NB4 (cell line): ENCODE data around the gene LRRC55.

Experiments
- DNase-seq: peaks from one replicate; pipeline ENCODE4 v3.0.0; 2010; ENCODE audit warnings: low read depth
- H3K4me3 ChIP-seq: one replicate; pipeline ENCODE4 v1.5.1; 2011; ENCODE audit warnings: mild to moderate bottlenecking, low read depth, low read length, moderate library complexity
- MYC ChIP-seq: IDR thresholded peaks from 2 replicates; pipeline ENCODE4 v1.6.1; 2011; ENCODE audit warnings: low read depth, low read length
- POLR2A ChIP-seq: IDR thresholded peaks from 2 replicates; pipeline ENCODE4 v1.6.1; 2011; ENCODE audit warnings: mild to moderate bottlenecking; ENCODE audit not compliant: insufficient read length; ENCODE audit errors: extremely low read depth
- TF ChIP-seq, protein P1 (sequence below): IDR thresholded peaks from 2 replicates; pipeline ENCODE4 v1.6.1; 2011; ENCODE audit warnings: low read depth, low read length
- TF ChIP-seq, protein P2 (sequence below): IDR thresholded peaks from one replicate; pipeline ENCODE4 v1.5.1; 2012; ENCODE audit warnings: low read depth, low read length

Gene LRRC55

DNA sequence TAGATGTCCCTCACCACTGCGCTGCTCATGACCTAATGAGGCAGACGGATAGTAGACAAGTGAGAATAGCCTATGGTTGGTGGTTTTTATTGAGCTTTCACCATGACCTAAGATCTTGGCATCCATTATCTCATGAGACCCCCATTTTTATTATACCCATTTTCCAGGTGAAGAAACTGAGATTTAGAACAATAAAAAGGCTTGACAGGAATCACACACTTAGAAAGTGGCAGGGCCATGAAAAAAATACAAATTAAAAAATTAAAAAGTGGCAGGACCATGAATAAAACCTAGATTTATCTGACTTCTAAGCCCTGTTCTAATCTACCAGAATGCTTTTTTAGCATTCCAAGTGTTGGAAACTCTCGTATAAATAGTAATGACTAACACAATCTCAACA is 1.1 kb downstream of the LRRC55 start:
- DNase-seq, result no peak
- H3K4me3 ChIP-seq, result no peak overlapping the region
- TF ChIP-seq MYC (no peak), POLR2A (no peak)
- TF ChIP-seq, protein P1, sequence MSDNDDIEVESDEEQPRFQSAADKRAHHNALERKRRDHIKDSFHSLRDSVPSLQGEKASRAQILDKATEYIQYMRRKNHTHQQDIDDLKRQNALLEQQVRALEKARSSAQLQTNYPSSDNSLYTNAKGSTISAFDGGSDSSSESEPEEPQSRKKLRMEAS, result no peak
- TF ChIP-seq, protein P2, sequence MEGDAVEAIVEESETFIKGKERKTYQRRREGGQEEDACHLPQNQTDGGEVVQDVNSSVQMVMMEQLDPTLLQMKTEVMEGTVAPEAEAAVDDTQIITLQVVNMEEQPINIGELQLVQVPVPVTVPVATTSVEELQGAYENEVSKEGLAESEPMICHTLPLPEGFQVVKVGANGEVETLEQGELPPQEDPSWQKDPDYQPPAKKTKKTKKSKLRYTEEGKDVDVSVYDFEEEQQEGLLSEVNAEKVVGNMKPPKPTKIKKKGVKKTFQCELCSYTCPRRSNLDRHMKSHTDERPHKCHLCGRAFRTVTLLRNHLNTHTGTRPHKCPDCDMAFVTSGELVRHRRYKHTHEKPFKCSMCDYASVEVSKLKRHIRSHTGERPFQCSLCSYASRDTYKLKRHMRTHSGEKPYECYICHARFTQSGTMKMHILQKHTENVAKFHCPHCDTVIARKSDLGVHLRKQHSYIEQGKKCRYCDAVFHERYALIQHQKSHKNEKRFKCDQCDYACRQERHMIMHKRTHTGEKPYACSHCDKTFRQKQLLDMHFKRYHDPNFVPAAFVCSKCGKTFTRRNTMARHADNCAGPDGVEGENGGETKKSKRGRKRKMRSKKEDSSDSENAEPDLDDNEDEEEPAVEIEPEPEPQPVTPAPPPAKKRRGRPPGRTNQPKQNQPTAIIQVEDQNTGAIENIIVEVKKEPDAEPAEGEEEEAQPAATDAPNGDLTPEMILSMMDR, result no peak

DNA sequence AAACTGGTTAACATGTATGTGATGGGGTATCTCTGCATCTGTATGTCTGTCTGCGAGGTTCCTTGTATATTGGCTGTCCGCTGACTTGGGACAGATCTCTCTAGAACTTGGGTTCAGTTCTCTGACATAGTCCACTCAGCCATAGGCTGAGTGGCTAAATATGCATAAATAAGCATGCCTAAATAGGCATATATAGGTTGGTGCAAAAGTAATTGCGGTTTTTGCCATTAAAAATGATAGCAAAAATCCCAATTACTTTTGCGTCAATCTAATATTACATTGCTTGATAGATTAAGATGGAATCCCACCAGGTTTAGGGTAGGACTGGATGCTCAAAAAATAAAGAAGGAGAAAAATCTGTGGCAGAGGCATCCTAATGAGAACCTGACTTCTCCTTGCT is 8.8 kb downstream of the LRRC55 start:
- H3K4me3 ChIP-seq, result no peak overlapping the region
- TF ChIP-seq, protein P2, result no peak
- TF ChIP-seq POLR2A, result no peak
- TF ChIP-seq, protein P1, result no peak
- no peak for TF ChIP-seq MYC
- DNase-seq, result no peak

DNA sequence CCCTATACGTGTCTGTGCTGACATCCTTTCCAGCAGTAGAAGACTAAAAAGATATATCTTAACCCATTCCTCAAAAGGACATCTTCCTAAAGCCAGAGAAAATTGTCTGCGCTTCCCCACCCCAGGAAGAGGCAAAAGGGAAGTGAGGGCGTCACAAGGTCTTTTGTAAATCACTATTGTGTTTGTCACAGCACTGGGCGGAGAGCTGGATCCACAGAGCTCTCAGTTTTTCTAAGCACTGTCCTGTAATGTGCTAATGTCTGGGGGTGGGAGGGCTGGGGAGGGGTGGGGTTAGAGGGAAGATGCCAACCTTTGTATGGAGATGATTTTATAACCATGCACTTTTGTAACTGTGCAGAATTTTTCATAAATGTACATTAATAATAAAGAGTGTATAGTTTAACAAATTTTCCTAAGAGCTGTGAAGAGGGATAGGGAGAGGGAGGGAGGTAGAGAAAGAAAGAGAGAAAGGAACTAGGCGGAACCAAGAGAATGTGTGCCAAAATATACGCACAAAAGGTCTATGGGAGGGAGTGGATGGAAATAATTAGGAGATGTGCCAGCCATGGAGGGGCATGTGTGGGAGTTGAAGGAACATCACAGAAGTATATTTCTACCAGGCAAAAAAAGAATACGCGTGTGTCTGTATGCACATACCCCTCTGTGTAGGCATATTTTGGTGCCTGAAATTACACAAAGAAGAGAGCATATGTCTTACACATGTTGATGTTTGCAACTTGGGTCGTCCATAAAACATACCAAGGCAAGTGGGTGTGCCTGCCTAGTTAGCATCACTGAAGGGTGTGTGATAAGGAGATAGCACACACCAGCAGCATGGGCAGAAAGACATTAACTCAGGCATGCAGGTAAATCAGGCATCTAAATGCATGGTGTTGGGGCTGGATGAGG is 9.8 kb downstream of the LRRC55 start:
- no peak overlapping the region for H3K4me3 ChIP-seq
- DNase-seq, result no peak
- no peak for TF ChIP-seq POLR2A
- TF ChIP-seq, protein P1, result no peak
- no peak for TF ChIP-seq MYC
- TF ChIP-seq, protein P2, result no peak

DNA sequence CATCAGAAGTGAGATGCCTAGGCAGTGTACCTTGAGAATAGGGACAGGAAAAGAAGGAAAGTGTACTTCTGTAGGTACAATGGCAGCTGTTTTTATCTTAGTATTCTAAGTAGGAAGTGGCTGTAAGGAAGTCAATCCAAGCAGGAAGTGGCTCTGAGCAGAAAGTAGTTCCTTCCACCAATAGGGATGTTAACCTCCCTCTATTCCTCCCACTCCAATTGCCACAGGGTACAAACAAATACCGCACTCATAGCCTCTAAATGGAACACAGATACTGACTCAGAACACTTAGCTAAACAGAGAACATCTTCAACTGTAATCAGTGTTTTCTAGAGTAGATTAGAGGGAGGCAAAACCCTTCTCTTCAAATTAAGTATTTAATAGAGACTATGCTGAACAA is 10.6 kb downstream of the LRRC55 start:
- no peak overlapping the region for H3K4me3 ChIP-seq
- DNase-seq, result no peak
- TF ChIP-seq, protein P1, result no peak
- TF ChIP-seq POLR2A (no peak), MYC (no peak)
- TF ChIP-seq, protein P2, result no peak

DNA sequence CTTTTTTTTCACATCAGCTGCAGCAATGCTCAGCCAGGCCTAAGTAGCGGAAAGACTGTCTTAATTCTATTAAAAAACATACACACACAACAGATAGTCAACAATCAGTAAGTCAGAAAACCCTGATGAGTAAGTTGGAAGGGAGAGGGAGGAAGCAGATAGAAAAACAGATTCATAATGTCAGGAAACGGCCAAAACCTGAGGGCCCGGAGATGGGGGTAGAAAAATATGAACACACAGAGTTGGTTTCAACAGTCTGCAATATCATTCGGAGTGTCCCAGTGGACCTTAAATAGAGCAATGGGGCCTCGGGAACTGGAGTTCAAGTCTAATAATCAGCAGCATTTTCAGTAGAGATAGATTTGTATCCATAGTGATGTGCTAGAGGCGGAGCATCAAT is 14.8 kb downstream of the LRRC55 start:
- no peak overlapping the region for H3K4me3 ChIP-seq
- TF ChIP-seq POLR2A (no peak), MYC (no peak)
- TF ChIP-seq, protein P2, result no peak
- TF ChIP-seq, protein P1, result no peak
- no peak for DNase-seq

DNA sequence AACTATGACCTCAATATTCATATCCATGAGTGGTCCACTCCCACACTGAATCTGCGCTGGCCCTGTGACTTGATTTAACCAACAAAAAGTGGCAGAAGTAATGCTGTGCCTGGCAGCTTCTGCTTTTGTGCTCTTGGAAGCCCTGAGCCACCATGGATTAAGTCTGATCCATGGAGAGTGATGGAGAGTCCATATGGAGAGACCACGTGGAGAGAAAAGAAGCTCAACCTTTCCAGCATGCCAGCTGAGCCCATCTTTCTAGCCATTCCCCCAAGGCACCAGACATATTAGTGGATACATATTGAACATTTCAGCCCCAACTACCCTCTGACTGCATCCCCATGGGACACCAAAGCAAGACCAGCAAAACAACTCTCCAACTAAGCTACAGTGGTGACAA is 16.0 kb downstream of the LRRC55 start:
- no peak for DNase-seq
- TF ChIP-seq, protein P1, result no peak
- TF ChIP-seq, protein P2, result no peak
- TF ChIP-seq MYC (no peak), POLR2A (no peak)
- H3K4me3 ChIP-seq, result no peak overlapping the region
